ENCODE data around the gene VSIG2. TPM values are rescaled to one million over a fixed set of nuclear protein-coding genes. Genes with fewer than 3 reads are reported as not detected.

VSIG2 gene
- total RNA-seq, 1 experiment from 2014 or later = not detected

DNA sequence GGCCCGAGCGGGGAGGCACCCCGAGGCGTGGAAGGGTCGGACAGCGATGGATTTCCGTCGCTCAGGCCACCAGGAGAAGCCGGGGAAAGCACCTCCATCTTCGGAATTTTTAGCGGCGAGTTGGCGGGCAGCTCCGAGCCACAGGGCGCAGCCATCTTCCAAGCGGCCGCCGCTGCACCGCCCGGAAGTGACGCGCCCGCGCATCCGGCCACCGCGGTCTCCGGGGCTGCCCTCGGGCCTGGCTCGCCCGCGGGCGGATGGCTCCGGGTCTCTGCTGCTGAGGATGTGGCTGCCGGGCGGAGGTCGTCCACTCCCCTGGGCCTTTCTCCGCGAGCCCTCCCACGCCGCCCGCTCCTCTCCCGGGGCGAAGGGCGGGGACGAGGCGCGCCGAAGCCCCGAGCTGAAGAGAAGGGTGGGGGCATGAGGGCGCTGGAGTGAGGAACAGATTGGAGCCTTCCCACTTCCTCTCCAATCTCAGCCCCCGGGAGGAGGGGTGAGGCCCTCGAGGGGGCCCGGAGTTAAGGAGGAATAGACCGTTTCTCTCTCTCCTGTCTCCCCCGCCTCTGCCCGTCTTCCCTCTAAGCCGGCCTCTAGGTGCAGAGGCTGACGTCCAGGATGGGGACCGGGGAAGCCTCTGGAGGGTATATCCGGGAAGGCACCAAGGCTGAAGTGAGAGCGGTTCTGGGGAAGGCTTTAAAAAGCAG, 48.3 kb upstream of the VSIG2 start, which contains the start of gene MSANTD2:
Gene MSANTD2, minus strand, starts transcription at position 181 of the 704 bp plus-strand sequence. Its CDS starts 26 bp downstream, at position 155.
- peak within 1 kb of the TSS; percentile 81 for H3K4me3 Mint-ChIP-seq (ENCODE audit: unreplicated experiment)
- POLR2A ChIA-PET = interaction anchor here (0.5 to 1.4 kb wide), 4 partner anchors 13 to 54 kb away, joined by 3 to 6 read pairs (median 3); no protein-coding TSS in a partner anchor
- no peaks in the 10 kb centered on the region for H3K36me3 ChIP-seq (ENCODE audit: control insufficient read depth, insufficient read depth, low read length)
- CTCF ChIA-PET = interaction anchor here (0.8 to 4.5 kb wide), 4 partner anchors 22 to 54 kb away, joined by 3 to 36 read pairs (median 8); no protein-coding TSS in a partner anchor
- peaks cover 25% of the 10 kb centered on the region for H3K4me1 Mint-ChIP-seq (ENCODE audit: low read depth, unreplicated experiment)
- no TSS peak for BruUV-seq (replicated peaks)
- H3K27ac Mint-ChIP-seq (ENCODE audit: unreplicated experiment) = peak within 1 kb of the TSS; percentile 65
- no peaks in the 10 kb centered on the region for H3K27me3 Mint-ChIP-seq (ENCODE audit: insufficient read depth, unreplicated experiment)
- peak; percentile 84 to 92 for DNase-seq
- H3K4me1 ChIP-seq = peaks cover 17% of the 10 kb centered on the region
- TF ChIP-seq, protein P1, sequence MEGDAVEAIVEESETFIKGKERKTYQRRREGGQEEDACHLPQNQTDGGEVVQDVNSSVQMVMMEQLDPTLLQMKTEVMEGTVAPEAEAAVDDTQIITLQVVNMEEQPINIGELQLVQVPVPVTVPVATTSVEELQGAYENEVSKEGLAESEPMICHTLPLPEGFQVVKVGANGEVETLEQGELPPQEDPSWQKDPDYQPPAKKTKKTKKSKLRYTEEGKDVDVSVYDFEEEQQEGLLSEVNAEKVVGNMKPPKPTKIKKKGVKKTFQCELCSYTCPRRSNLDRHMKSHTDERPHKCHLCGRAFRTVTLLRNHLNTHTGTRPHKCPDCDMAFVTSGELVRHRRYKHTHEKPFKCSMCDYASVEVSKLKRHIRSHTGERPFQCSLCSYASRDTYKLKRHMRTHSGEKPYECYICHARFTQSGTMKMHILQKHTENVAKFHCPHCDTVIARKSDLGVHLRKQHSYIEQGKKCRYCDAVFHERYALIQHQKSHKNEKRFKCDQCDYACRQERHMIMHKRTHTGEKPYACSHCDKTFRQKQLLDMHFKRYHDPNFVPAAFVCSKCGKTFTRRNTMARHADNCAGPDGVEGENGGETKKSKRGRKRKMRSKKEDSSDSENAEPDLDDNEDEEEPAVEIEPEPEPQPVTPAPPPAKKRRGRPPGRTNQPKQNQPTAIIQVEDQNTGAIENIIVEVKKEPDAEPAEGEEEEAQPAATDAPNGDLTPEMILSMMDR (IDR thresholded peaks at IDR 0.05; ENCODE audit: insufficient read depth in 1 of 2, low read depth in 1 of 2, low read length in 1 of 2, severe bottlenecking in 1 of 2, unreplicated experiment in 1 of 2) = no peak
- peaks cover 13% of the 10 kb centered on the region for H3K36me3 Mint-ChIP-seq (ENCODE audit: insufficient read depth, unreplicated experiment)
- no peaks in the 10 kb centered on the region for H3K27me3 ChIP-seq (replicated peaks; ENCODE audit: control insufficient read depth, insufficient read depth, low read length)
- H3K9me3 Mint-ChIP-seq (ENCODE audit: unreplicated experiment) = no peaks in the 10 kb centered on the region
- intact Hi-C loops (cut with micrococcal nuclease; ENCODE audit: unreplicated experiment) = loop anchor here (1.0 kb wide), 2 partner anchors 23 to 178 kb away; partner anchors contain the start of gene TBRG1
- H3K4me3 ChIP-seq (ENCODE audit: low read depth, low read length) = peak within 1 kb of the TSS; percentile 96
- H3K9me3 ChIP-seq = no peaks in the 10 kb centered on the region

DNA sequence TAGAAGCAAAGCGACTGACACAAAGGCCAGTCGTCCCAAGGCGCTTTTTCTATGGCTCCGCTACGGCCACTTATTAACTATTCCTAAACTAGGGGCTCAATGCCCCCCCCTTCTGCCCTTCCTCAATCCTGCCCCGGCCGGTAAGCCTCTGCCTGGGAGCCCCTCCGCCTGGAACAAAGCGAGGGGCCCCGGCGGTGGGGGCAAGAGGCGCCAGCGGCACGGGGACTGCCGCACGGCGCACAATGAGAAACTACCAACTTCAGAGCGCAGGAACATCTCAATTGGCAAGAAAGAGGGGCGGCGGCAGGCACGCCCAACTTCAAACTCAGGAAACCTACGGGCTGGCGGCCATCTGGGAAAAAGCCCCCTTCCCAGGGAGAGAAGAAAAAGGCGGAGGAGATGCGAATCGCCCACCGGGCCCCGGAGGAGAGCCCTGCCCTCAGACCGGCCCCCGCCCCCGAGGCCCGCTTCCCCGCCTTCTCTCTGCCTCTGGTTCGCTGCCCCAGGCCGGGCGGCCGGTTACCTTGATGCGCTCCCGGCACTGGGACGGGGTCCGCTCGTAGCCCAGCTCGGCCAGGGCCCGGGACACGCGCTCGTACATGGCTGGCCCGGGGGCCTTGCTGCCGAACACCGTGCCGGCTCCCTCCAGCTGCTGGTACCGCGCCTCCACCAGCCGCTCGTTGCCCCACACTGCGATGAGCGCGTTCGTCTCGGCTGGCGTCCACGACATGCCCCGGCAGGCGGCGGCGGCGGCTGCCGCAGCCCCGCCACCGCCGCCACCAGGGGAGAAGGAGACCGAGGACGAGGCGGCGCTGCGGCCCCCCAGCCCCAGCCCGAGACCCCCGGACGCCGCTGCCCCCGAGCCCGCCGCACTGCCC, 47.5 kb upstream of the VSIG2 start:
- Mint-ChIP-seq H3K4me1 (ENCODE audit: low read depth, unreplicated experiment) (peaks cover 25% of the 10 kb centered on the region), H3K27ac (ENCODE audit: unreplicated experiment) (peak overlapping the region; percentile 65), H3K36me3 (ENCODE audit: insufficient read depth, unreplicated experiment) (peaks cover 13% of the 10 kb centered on the region), H3K27me3 (ENCODE audit: insufficient read depth, unreplicated experiment) (no peaks in the 10 kb centered on the region), H3K9me3 (ENCODE audit: unreplicated experiment) (no peaks in the 10 kb centered on the region), H3K4me3 (ENCODE audit: unreplicated experiment) (peak overlapping the region; percentile 81)
- BruUV-seq (replicated peaks) = no TSS peak
- no peaks in the 10 kb centered on the region for H3K36me3 ChIP-seq (ENCODE audit: control insufficient read depth, insufficient read depth, low read length)
- ChIA-PET POLR2A (interaction anchor here (0.6 to 1.4 kb wide), 5 partner anchors 12 to 177 kb away, joined by 3 to 8 read pairs (median 3); no protein-coding TSS in a partner anchor), CTCF (interaction anchor here (0.8 to 4.5 kb wide), 15 partner anchors 21 to 155 kb away, joined by 3 to 36 read pairs (median 6); partner anchors contain the start of gene ESAM)
- H3K9me3 ChIP-seq = no peaks in the 10 kb centered on the region
- H3K27me3 ChIP-seq (replicated peaks; ENCODE audit: control insufficient read depth, insufficient read depth, low read length) = no peaks in the 10 kb centered on the region
- TF ChIP-seq, protein P1 (IDR thresholded peaks at IDR 0.05; ENCODE audit: insufficient read depth in 1 of 2, low read depth in 1 of 2, low read length in 1 of 2, severe bottlenecking in 1 of 2, unreplicated experiment in 1 of 2) = no peak
- peak; percentile 51 to 71 for DNase-seq
- intact Hi-C loops (cut with micrococcal nuclease; ENCODE audit: unreplicated experiment) = loop anchor here (1.0 kb wide), 3 partner anchors 24 to 177 kb away; partner anchors contain the start of gene TBRG1
- H3K4me3 ChIP-seq (ENCODE audit: low read depth, low read length) = peak overlapping the region; percentile 96
- H3K4me1 ChIP-seq = peaks cover 17% of the 10 kb centered on the region

- peak in 1 of 2 experiments; percentile 38 for DNase-seq
- intact Hi-C loops (cut with micrococcal nuclease; ENCODE audit: unreplicated experiment) = loop anchor here (1.0 kb wide), 1 partner anchor 38 kb away; no protein-coding TSS in a partner anchor
- POLR2A ChIA-PET = interaction anchor here (0.7 to 1.1 kb wide), 4 partner anchors 30 to 1737 kb away, joined by 3 to 8 read pairs (median 4); no protein-coding TSS in a partner anchor
- Mint-ChIP-seq H3K36me3 (ENCODE audit: insufficient read depth, unreplicated experiment) (peaks cover 13% of the 10 kb centered on the region), H3K27me3 (ENCODE audit: insufficient read depth, unreplicated experiment) (no peaks in the 10 kb centered on the region), H3K9me3 (ENCODE audit: unreplicated experiment) (no peaks in the 10 kb centered on the region), H3K4me3 (ENCODE audit: unreplicated experiment) (peak overlapping the region; percentile 81), H3K27ac (ENCODE audit: unreplicated experiment) (peak overlapping the region; percentile 65), H3K4me1 (ENCODE audit: low read depth, unreplicated experiment) (peaks cover 25% of the 10 kb centered on the region)
- no TSS peak for BruUV-seq (replicated peaks)
- Histone ChIP-seq H3K4me1 (peaks cover 17% of the 10 kb centered on the region), H3K27me3 (replicated peaks; ENCODE audit: control insufficient read depth, insufficient read depth, low read length) (no peaks in the 10 kb centered on the region), H3K9me3 (no peaks in the 10 kb centered on the region), H3K4me3 (ENCODE audit: low read depth, low read length) (peak overlapping the region; percentile 96), H3K36me3 (ENCODE audit: control insufficient read depth, insufficient read depth, low read length) (no peaks in the 10 kb centered on the region)
- TF ChIP-seq, protein P1 (IDR thresholded peaks at IDR 0.05; ENCODE audit: insufficient read depth in 1 of 2, low read depth in 1 of 2, low read length in 1 of 2, severe bottlenecking in 1 of 2, unreplicated experiment in 1 of 2) = no peak
- CTCF ChIA-PET = interaction anchor here (0.8 to 4.5 kb wide), 12 partner anchors 20 to 154 kb away, joined by 3 to 36 read pairs (median 6); partner anchors contain the start of gene ESAM
Observed at GRCh38 chr11:124798991-124799347, 46.9 kb upstream of the VSIG2 start.
